Upper lobe of left lung (tissue), 4 donors: Measurements from ENCODE around the gene DNAJB11.

Source experiments
- CTCF ChIP-seq, 6 experiments: fragments of 450-650 bp in 4 of 6; fragments of 200-600 bp in 2 of 6; sonication (generic) in 2 of 6; IDR thresholded peaks; one replicate each; pipeline ENCODE4 v1.5.1; 2016 to 2019; ENCODE audit warnings: antibody characterized with exemption in 6 of 6
- EP300 ChIP-seq, 4 donors: sonication (generic); formaldehyde crosslinking; IDR thresholded peaks; one replicate each; pipeline ENCODE4 v1.5.1; 2017; ENCODE audit warnings: antibody characterized with exemption in 4 of 4, control low read depth in 2 of 4

GRCh38 chr3:186608624-186609215 lies 38.2 kb downstream of the DNAJB11 start:
- TF ChIP-seq EP300 (IDR thresholded peaks at IDR 0.05) (no peak), CTCF (IDR thresholded peaks at IDR 0.05) (no peak)
